HT1080 (cell line): ENCODE measurements around the gene DYNLT1. TPM values are rescaled to one million over a fixed set of nuclear protein-coding genes. Genes with fewer than 3 reads are reported as not detected.
"Not testable (repeated sequence)": the region's sequence is repeated elsewhere in the genome, so short reads cannot be mapped to it uniquely, and the experiment has no call there.

Source experiments
- DNase-seq: peaks from one replicate; pipeline ENCODE4 v3.0.0-alpha.2; 2015; ENCODE audit warnings: low read depth
- total RNA-seq: library from RNA; depleted of rRNA; stranded (reverse); fragments of >200 nt; shearing (Covaris generic); gene quantifications from 2 replicates; pipeline ENCODE4 v1.2.3, GENCODE V29; 2014

Gene DYNLT1
- total RNA-seq, 1 experiment from 2014 or later = 63.4 TPM

DNA sequence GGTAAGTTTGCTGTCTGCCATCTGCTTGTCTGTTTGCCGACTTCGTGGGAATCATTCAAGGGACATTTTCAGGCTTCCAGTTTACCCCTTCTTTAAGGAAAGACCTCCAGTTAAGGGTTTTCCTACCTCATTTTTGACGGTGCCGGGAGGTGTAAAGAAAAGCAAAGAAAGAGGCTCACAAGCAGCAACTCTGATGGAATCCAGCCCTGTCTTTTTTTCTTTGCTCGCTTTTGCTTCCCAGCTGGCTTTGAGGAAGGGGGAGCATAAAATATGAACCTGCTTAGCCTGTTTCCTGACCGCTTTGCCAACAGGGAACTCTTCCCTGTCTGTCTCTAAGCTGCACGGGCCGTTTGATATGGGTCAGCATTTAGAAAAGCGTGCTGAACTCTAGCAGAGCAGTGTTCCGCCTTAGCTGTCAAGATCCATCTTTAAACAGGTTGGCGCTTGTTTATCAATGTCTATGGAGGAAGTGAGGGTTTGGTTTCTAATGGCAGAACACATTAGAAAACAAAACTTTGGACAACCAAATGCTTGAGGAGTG lies 19.2 kb upstream of the DYNLT1 start:
- no peak for DNase-seq

- no peak for DNase-seq
These were observed 18.5 kb upstream of the DYNLT1 start for GRCh38 chr6:158662954-158663624.

- DNase-seq = no peak
These were observed 18.0 kb upstream of the DYNLT1 start for GRCh38 chr6:158662607-158662953.

DNA sequence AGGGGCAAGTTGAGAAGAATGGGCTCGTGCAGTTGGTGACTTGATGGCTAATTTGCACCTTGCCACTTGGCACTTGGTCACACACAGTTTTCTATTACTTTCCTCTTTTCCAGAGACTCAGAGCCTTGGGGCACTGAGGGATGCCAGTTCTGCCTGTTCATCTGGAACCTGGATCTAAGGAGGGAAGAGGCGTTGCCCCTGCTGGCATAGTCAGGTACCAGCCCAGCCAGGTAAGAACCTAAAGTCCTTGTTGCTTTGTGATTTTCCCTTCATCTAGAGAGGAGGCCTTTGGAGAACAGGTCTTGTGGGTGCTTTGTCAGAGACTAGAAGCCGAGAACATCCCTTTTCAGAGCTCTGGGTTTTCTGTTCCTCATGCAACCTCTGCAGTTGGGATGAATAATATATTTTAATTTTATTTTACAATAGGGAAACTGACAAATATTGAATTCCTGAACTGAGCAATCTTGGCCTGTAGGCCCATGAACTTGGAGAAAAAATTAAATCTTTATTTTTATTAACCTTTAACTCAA lies 16.7 kb upstream of the DYNLT1 start:
- DNase-seq = no peak

GRCh38 chr6:158660333-158660754 lies 15.8 kb upstream of the DYNLT1 start:
- DNase-seq = peak; percentile 13

- DNase-seq = not testable (repeated sequence)
These were observed 12.4 kb upstream of the DYNLT1 start for GRCh38 chr6:158656986-158657385.

GRCh38 chr6:158655569-158656450 lies 11.3 kb upstream of the DYNLT1 start:
- DNase-seq = no peak

GRCh38 chr6:158654960-158655489 lies 10.5 kb upstream of the DYNLT1 start:
- DNase-seq = peak; percentile 64

DNA sequence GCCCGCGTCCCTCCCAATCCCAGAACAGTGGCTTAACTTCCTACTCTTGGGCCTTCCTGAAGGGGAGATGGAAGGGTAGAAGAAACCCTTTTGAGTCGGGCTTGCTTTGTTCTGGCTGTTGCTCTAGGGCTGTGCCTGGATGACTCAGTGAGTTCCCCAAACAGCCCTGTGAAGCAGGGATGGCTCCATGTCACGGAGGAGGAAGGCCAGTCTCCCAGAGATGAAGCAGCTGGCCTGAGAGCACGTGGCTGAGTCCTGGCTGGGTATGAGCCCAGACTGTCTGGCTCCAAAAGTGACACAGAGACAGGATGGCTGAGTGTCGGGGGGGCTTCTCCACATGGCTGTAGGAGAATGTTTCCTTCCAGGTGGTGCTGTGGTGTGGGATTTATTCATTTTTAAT lies 10.0 kb upstream of the DYNLT1 start:
- DNase-seq = peak; percentile 56

DNA sequence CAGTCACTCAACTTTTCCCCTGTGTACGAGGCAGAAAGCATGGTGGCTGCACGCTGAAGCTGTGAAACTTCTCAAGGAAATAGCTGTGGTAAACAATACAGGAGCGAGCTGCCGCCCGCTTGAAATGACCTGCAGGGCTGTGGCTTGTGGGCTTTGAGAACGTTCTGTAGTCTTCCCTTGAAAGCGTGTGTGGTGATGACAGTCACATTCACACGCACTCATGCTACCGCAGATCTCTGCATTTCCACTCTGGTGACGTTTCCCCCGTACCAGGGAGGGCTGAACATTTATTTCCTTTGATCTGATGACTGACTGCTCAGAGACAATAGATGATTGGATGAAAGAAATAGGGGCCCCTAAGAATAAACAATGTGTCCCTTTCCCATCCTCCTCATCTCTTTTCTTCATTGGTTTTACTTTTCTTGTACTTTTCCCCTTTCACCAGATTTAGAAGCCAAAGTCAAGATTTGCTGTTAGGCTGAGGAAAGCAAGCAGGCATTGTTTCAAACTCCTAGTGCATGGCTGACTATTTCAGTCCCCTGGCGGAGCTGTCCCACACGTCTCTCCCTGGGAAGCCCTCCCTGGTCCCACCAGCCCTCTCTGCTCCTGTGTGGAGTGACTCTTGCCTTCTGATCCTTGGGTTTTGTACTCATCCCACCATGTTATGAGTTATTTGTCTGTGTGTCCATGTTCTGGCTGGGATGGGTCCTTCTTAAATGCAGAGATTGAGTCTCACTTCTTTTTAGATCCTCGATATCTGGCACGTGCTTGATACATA lies 9.2 kb upstream of the DYNLT1 start:
- DNase-seq = no peak

DNA sequence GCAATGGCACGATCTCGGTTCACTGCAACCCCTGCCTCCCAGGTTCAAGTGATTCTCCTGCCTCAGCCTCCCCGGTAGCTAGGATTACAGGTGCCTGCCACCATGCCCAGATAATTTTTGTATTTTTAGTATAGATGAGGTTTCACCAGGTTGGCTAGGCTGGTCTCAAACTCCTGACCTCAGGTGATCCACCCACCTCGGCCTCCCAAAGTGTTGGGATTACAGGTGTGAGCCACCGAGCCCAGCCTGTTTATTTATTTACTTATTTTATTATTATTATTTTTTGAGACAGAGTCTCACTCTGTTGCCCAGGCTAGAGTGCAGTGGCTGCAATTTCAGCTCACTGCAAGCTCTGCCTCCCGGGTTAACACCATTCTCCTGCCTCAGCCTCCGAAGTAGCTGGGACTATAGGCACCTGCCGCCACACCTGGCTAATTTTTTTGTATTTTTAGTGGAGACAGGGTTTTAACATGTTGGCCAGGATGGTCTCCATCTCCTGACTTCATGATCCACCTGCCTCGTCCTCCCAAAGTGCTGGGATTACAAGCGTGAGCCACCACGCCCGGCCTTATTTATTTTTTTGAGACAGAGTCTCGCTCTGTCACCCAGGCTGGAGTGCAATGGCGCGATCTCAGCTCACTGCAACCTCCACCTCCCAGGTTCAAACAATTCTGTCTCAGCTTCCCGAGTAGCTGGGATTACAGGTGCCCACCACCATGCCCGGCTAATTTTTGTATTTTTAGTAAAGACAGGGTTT lies 7.6 kb upstream of the DYNLT1 start:
- not testable (repeated sequence) for DNase-seq

GRCh38 chr6:158649289-158650143 lies 5.0 kb upstream of the DYNLT1 start, which contains the start of gene SYTL3:
Gene SYTL3 (plus strand): TSS chr6:158650054. CDS start chr6:158663269, 13,215 bp downstream.
- DNase-seq = peak; percentile 80

DNA sequence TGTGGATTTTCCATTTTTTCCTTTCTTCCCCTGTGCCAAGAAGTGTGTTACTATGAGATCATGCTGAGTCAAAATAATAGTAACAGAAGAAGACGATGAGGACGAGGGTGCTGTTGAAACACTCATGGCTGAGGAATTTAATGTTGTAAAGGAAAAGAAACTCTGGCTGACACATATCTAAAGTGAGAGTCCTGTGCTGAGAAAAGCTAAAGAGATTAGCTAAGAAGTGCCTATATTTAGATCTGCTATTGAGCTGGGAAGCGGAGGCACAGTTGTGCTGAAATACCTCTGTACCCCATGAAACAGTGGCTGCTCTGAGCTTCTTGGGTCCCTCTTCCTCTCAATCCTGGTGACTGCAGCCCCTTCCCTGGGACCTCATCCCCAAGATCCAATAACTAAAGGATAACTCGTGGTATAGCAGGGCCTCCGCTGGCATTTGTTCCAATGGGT lies 4.2 kb upstream of the DYNLT1 start:
- peak; percentile 87 for DNase-seq

GRCh38 chr6:158647501-158647900 lies 3.0 kb upstream of the DYNLT1 start:
- no peak for DNase-seq

GRCh38 chr6:158646023-158646910 lies 1.7 kb upstream of the DYNLT1 start:
- no peak for DNase-seq

DNA sequence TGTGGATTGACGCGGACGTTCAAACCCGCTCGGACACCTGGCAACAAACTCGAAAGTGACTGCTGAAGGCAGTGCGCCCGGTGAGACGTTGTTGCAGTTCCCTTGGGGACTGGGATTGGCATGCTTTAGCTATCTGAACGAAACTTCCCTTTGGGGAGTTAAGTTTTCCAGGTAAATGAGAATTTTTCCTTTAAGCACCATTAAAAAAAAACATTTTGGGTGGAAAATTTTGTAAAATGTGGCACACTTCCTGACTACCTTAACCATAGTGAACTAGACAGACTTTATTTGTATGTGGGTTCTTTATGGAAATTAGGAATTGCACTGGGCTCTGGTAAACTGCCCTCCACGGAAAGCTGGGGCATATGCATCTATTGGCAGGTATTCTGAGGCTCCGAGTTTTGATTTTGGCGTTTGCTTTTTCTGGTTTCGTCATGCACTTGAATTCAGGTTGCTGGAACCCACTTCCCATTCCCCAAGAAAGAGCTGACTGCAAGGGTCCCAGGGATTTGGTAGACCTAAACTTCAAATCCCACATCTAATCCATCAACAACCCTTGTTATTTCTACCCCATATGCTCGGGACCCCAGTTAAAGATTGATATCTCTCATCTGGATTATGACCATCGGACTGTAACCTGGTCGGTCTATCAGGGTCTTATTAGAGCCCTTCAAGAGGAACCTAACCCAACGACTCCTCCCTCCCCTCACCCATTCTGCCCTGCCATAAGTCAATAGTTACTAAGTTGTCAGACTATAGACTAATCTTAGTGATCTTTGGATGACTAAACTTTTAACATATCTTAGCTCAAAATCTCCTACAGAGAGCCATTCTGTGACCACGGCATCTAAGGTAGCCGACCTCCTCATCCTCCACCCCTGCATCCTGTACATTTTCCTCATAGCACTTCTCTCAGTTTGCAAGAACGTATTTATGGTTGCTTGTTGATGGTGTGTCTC lies 800 bp upstream of the DYNLT1 start:
- no peak for DNase-seq

- DNase-seq = no peak
These were observed 710 bp downstream of the DYNLT1 start for GRCh38 chr6:158643836-158644230.
